Peyer's patch (tissue), 4 donors: Measurements from ENCODE around the gene LRP3.

Experiments
- CTCF ChIP-seq, 6 experiments: fragments of 450-650 bp in 4 of 6; fragments of 200-600 bp in 2 of 6; sonication (generic) in 1 of 6; IDR thresholded peaks; one replicate each; pipeline ENCODE4 v1.5.1; 2017 to 2019; ENCODE audit warnings: antibody characterized with exemption in 6 of 6, mild to moderate bottlenecking in 3 of 6, moderate library complexity in 1 of 6
- POLR2A ChIP-seq, 2 donors: fragments of 450-650 bp; IDR thresholded peaks; one replicate each; pipeline ENCODE4 v1.5.1; 2017; ENCODE audit warnings: antibody characterized with exemption in 2 of 2, mild to moderate bottlenecking in 2 of 2, moderate library complexity in 2 of 2

GRCh38 chr19:33204136-33204973 lies 10.2 kb downstream of the LRP3 start:
- TF ChIP-seq CTCF (IDR thresholded peaks at IDR 0.05) (no peak), POLR2A (IDR thresholded peaks at IDR 0.05) (no peak)
